Endodermal cell (in vitro differentiated cells): Measurements from ENCODE around the gene DENND2A. TPM values are rescaled to one million over a fixed set of nuclear protein-coding genes. Genes with fewer than 3 reads are reported as not detected.

Experiments used
- DNase-seq: peaks from one replicate; pipeline ENCODE4 v3.0.0-alpha.2; 2017
- H3K27ac ChIP-seq: 2 replicates; pipeline ENCODE4 v1.5.1; 2013; ENCODE audit warnings: mild to moderate bottlenecking, low read depth, low read length, moderate library complexity
- H3K27me3 ChIP-seq: 2 replicates; pipeline ENCODE4 v1.6.1; 2013; ENCODE audit warnings: mild to moderate bottlenecking, low read length, moderate library complexity; ENCODE audit not compliant: insufficient read depth, control insufficient read depth, poor library complexity, severe bottlenecking
- H3K36me3 ChIP-seq: 2 replicates; pipeline ENCODE4 v1.7.0; 2013; ENCODE audit warnings: mild to moderate bottlenecking, low read length, moderate library complexity; ENCODE audit not compliant: control insufficient read depth, insufficient read depth
- H3K4me1 ChIP-seq: one replicate; pipeline ENCODE4 v1.7.0; 2013; ENCODE audit warnings: low read length; ENCODE audit not compliant: control insufficient read depth, insufficient read depth
- H3K4me3 ChIP-seq: 2 replicates; pipeline ENCODE4 v1.5.1; 2013; ENCODE audit warnings: mild to moderate bottlenecking, low read length, moderate library complexity
- H3K9ac ChIP-seq: 2 replicates; pipeline ENCODE4 v1.6.1; 2013; ENCODE audit warnings: mild to moderate bottlenecking, low read length, moderate library complexity; ENCODE audit not compliant: poor library complexity, severe bottlenecking; ENCODE audit errors: extremely low read depth
- H3K9me3 ChIP-seq: 2 replicates; pipeline ENCODE4 v1.6.1; 2013; ENCODE audit warnings: mild to moderate bottlenecking, low read length, moderate library complexity; ENCODE audit not compliant: control insufficient read depth
- H3K27ac Mint-ChIP-seq: 2 replicates; pipeline ENCODE4 v1.8.0; 2020; ENCODE audit warnings: mixed read lengths
- H3K27me3 Mint-ChIP-seq: 2 replicates; pipeline ENCODE4 v1.8.0; 2021; ENCODE audit warnings: mild to moderate bottlenecking, mixed read lengths; ENCODE audit not compliant: insufficient read depth
- H3K36me3 Mint-ChIP-seq: 2 replicates; pipeline ENCODE4 v1.8.0; 2020; ENCODE audit warnings: low read depth, mixed read lengths
- H3K4me1 Mint-ChIP-seq: 2 replicates; pipeline ENCODE4 v1.8.0; 2020; ENCODE audit warnings: mixed read lengths
- H3K4me3 Mint-ChIP-seq: 2 replicates; pipeline ENCODE4 v1.8.0; 2020; ENCODE audit warnings: mild to moderate bottlenecking, moderate library complexity, mixed read lengths
- H3K9me3 Mint-ChIP-seq: 2 replicates; pipeline ENCODE4 v1.8.0; 2020; ENCODE audit warnings: mild to moderate bottlenecking, mixed read lengths
- CTCF ChIP-seq: fragments of 200-600 bp; sonication (generic); conservative IDR thresholded peaks from 2 replicates; pipeline ENCODE4 v1.5.0; 2021; ENCODE audit warnings: antibody characterized with exemption, mild to moderate bottlenecking
- WGBS, 2 experiments: methylation state at CpG; one replicate each; pipeline versions ENCODE4 v1.1.5 to v1.1.7; 2013; ENCODE audit warnings: missing lambda C conversion rate in 2 of 2, mixed read lengths in 1 of 2; ENCODE audit not compliant: insufficient coverage in 1 of 2, insufficient read length in 1 of 2; 5-methylcytosine and 5-hydroxymethylcytosine counted together
- total RNA-seq, 2 donors: library from RNA; stranded (reverse); fragmentation: NEBNext Ultra II Directional in 1 of 2; extraction: Animal tissue kit (Norgen Biotek cat#: 25700) in 1 of 2; gene quantifications; 2 replicates in 1 of 2; 3 replicates in 1 of 2; pipeline ENCODE4 v1.2.1, GENCODE V29; 2021

DENND2A gene
- total RNA-seq, 2 donors from 2014 or later: 28.5 to 40.6 TPM

- no peak for TF ChIP-seq CTCF
- H3K4me3 Mint-ChIP-seq: no peak overlapping the region
- H3K9me3 ChIP-seq: no peaks in the 10 kb centered on the region
These were observed 113.6 kb downstream of the DENND2A start for GRCh38 chr7:140526787-140527664.

GRCh38 chr7:140526214-140526613 lies 114.4 kb downstream of the DENND2A start:
- TF ChIP-seq CTCF: no peak
- no peaks in the 10 kb centered on the region for H3K9me3 ChIP-seq
- H3K36me3 Mint-ChIP-seq: peaks cover 13% of the 10 kb centered on the region
- no peak overlapping the region for H3K4me3 Mint-ChIP-seq
- H3K27me3 ChIP-seq: no peaks in the 10 kb centered on the region
- H3K4me1 ChIP-seq: no peaks in the 10 kb centered on the region
- H3K9ac ChIP-seq: no peak overlapping the region
- peaks cover 8% of the 10 kb centered on the region for H3K36me3 ChIP-seq
- DNase-seq: peak; percentile 66
- no peaks in the 10 kb centered on the region for H3K9me3 Mint-ChIP-seq
- WGBS, 2 experiments: 93 to 94% methylated on average over 4 to 9 of the region's 9 CpGs
- H3K4me3 ChIP-seq: no peak overlapping the region
- no peaks in the 10 kb centered on the region for H3K27me3 Mint-ChIP-seq
- H3K4me1 Mint-ChIP-seq: peaks cover 5% of the 10 kb centered on the region
- peak overlapping the region; percentile 24 for H3K27ac ChIP-seq
- no peak overlapping the region for H3K27ac Mint-ChIP-seq

More at GRCh38 chr7:140526787-140527664, 113.6 kb downstream of the DENND2A start:
- Mint-ChIP-seq H3K36me3 (peaks cover 9% of the 10 kb centered on the region), H3K27me3 (no peaks in the 10 kb centered on the region), H3K4me1 (no peaks in the 10 kb centered on the region), H3K9me3 (no peaks in the 10 kb centered on the region), H3K27ac (no peak overlapping the region)
- Histone ChIP-seq H3K27me3 (no peaks in the 10 kb centered on the region), H3K4me3 (no peak overlapping the region), H3K4me1 (no peaks in the 10 kb centered on the region), H3K9ac (no peak overlapping the region), H3K36me3 (peaks cover 5% of the 10 kb centered on the region), H3K27ac (peak overlapping the region; percentile 24)
- no peak for DNase-seq
- 90 to 92% methylated on average over 25 to 31 of the region's 31 CpGs for WGBS, 2 experiments

GRCh38 chr7:140525743-140526142 lies 114.9 kb downstream of the DENND2A start:
- WGBS, 2 experiments: 87 to 92% methylated on average over 6 to 10 of the region's 10 CpGs
- peak; percentile 54 for DNase-seq
- Histone ChIP-seq H3K4me3 (no peak overlapping the region), H3K36me3 (peaks cover 8% of the 10 kb centered on the region), H3K9me3 (no peaks in the 10 kb centered on the region), H3K9ac (no peak overlapping the region), H3K27me3 (no peaks in the 10 kb centered on the region), H3K4me1 (no peaks in the 10 kb centered on the region), H3K27ac (no peak overlapping the region)
- Mint-ChIP-seq H3K9me3 (no peaks in the 10 kb centered on the region), H3K4me1 (peaks cover 7% of the 10 kb centered on the region), H3K27me3 (no peaks in the 10 kb centered on the region), H3K4me3 (no peak overlapping the region), H3K27ac (no peak overlapping the region), H3K36me3 (peaks cover 13% of the 10 kb centered on the region)
- TF ChIP-seq CTCF: no peak
